ENCODE data around the gene PCDHGB3. TPM values are rescaled to one million over a fixed set of nuclear protein-coding genes. Genes with fewer than 3 reads are reported as not detected.

Gene PCDHGB3
- total and polyA plus RNA-seq, 9 of the 15 experiments (the other 6 are each of a cell fraction or from before 2014, with no cell fraction given): 0.05 to 0.19 (median 0.11) TPM; not detected in 2

DNA sequence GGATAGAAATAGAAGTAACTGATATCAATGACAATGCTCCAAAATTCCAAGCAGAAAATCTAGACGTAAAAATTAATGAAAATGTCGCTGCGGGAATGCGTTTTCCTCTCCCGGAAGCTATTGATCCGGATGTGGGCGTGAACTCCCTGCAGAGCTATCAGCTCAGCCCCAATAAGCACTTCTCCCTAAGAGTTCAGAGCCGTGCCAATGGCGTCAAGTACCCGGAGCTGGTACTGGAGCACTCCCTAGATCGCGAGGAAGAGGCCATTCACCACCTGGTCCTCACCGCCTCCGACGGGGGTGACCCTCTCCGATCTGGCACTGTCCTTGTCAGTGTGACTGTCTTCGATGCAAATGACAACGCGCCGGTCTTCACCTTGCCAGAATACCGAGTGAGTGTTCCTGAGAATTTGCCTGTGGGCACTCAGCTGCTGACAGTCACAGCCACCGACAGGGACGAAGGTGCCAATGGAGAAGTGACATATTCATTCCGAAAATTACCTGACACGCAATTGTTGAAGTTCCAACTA is 43.6 kb downstream of the PCDHGB3 start (continued):
- TF ChIP-seq SMC3 (conservative IDR thresholded peaks at IDR 0.05; ENCODE audit: insufficient read depth, low read depth, low read length) (no peak), FOXJ3 (CRISPR knock-in tag; IDR thresholded peaks at IDR 0.05) (no peak), CSDE1 (IDR thresholded peaks at IDR 0.05) (no peak), XRCC4 (IDR thresholded peaks at IDR 0.05; ENCODE audit: extremely low read depth, insufficient read depth, insufficient read length) (no peak), CHAMP1 (IDR thresholded peaks at IDR 0.05) (no peak)
- TF ChIP-seq, protein P1, sequence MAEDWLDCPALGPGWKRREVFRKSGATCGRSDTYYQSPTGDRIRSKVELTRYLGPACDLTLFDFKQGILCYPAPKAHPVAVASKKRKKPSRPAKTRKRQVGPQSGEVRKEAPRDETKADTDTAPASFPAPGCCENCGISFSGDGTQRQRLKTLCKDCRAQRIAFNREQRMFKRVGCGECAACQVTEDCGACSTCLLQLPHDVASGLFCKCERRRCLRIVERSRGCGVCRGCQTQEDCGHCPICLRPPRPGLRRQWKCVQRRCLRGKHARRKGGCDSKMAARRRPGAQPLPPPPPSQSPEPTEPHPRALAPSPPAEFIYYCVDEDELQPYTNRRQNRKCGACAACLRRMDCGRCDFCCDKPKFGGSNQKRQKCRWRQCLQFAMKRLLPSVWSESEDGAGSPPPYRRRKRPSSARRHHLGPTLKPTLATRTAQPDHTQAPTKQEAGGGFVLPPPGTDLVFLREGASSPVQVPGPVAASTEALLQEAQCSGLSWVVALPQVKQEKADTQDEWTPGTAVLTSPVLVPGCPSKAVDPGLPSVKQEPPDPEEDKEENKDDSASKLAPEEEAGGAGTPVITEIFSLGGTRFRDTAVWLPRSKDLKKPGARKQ (CRISPR knock-in tag; IDR thresholded peaks at IDR 0.05): no peak

All from K562 (cell line).